Naive B cell (primary cell): ENCODE data around the gene COL23A1. TPM values are rescaled to one million over a fixed set of nuclear protein-coding genes. Genes with fewer than 3 reads are reported as not detected.
"Not testable (repeated sequence)": the region's sequence is repeated elsewhere in the genome, so short reads cannot be mapped to it uniquely, and the experiment has no call there.

ENCODE experiments used
- ATAC-seq, 2 donors: fragments of 150-1000 bp; cut with Tn5 transposase; 2 replicates each; pipeline ENCODE4 v1.10.0; 2021; ENCODE audit warnings: low read depth in 2 of 2, mild to moderate bottlenecking in 2 of 2, moderate library complexity in 2 of 2
- DNase-seq: peaks from one replicate; pipeline ENCODE4 v3.0.0; 2022
- H3K27ac Mint-ChIP-seq, 6 donors: one replicate each; pipeline ENCODE4 v1.8.0; 2020 to 2022; ENCODE audit warnings: mild to moderate bottlenecking in 6 of 6, mixed read lengths in 6 of 6, moderate library complexity in 5 of 6, inconsistent platforms in 2 of 6
- H3K27me3 Mint-ChIP-seq, 3 donors: one replicate each; pipeline ENCODE4 v1.8.0; 2021 to 2022; ENCODE audit warnings: mixed read lengths in 3 of 3, mild to moderate bottlenecking in 1 of 3
- H3K36me3 Mint-ChIP-seq, 2 donors: one replicate each; pipeline ENCODE4 v1.8.0; 2020 to 2022; ENCODE audit warnings: mixed read lengths in 2 of 2, inconsistent platforms in 1 of 2, mild to moderate bottlenecking in 1 of 2
- H3K4me1 Mint-ChIP-seq, 3 donors: one replicate each; pipeline ENCODE4 v1.8.0; 2020 to 2022; ENCODE audit warnings: mixed read lengths in 3 of 3, inconsistent platforms in 1 of 3, mild to moderate bottlenecking in 1 of 3, moderate library complexity in 1 of 3
- H3K4me3 Mint-ChIP-seq, 8 donors: one replicate each; pipeline ENCODE4 v1.8.0; 2020 to 2022; ENCODE audit warnings: mild to moderate bottlenecking in 8 of 8, mixed read lengths in 8 of 8, moderate library complexity in 8 of 8, inconsistent platforms in 2 of 8
- H3K9me3 Mint-ChIP-seq, 7 donors: one replicate each; pipeline ENCODE4 v1.8.0; 2020 to 2022; ENCODE audit warnings: mixed read lengths in 7 of 7, mild to moderate bottlenecking in 5 of 7, inconsistent platforms in 2 of 7, moderate library complexity in 1 of 7
- polyA plus RNA-seq, 6 donors: library from polyadenylated mRNA; unstranded; fragments of 300-500 nt; fragmentation: Illumina TruSeq; gene quantifications; one replicate each; pipeline ENCODE4 v1.2.3, GENCODE V29; 2021; ENCODE audit warnings: low read depth in 6 of 6

Gene COL23A1
- polyA plus RNA-seq, 6 donors from 2014 or later = 0.16 TPM; not detected in 5

- H3K27me3 Mint-ChIP-seq = peaks cover 6 to 20% (median 15%) of the 10 kb centered on the region in 3 donors
- H3K4me1 Mint-ChIP-seq = peaks cover 0 to 4% (median 0%) of the 10 kb centered on the region in 3 donors
- DNase-seq (no peak), ATAC-seq (no peak)
- no peaks in the 10 kb centered on the region for H3K36me3 Mint-ChIP-seq
- no peak overlapping the region for H3K27ac Mint-ChIP-seq
- no peaks in the 10 kb centered on the region for H3K9me3 Mint-ChIP-seq
- no peak overlapping the region for H3K4me3 Mint-ChIP-seq
Measured at GRCh38 chr5:178378527-178379484, 211.4 kb downstream of the COL23A1 start.

- Mint-ChIP-seq H3K27me3 (peaks cover 6 to 15% (median 14%) of the 10 kb centered on the region in 3 donors), H3K9me3 (no peaks in the 10 kb centered on the region), H3K4me1 (peaks cover 0 to 4% (median 0%) of the 10 kb centered on the region in 3 donors), H3K36me3 (no peaks in the 10 kb centered on the region), H3K27ac (peak overlapping the region in 1 of 6 donors; percentile 68), H3K4me3 (no peak overlapping the region)
- DNase-seq (no peak), ATAC-seq (no peak)
Measured at GRCh38 chr5:178377583-178378270, 212.5 kb downstream of the COL23A1 start.

- no peak for DNase-seq
- H3K27me3 Mint-ChIP-seq = peaks cover 10 to 19% (median 15%) of the 10 kb centered on the region in 3 donors
Measured at GRCh38 chr5:178376921-178377582, 213.1 kb downstream of the COL23A1 start.

GRCh38 chr5:178375348-178375747, 214.8 kb downstream of the COL23A1 start:
- H3K36me3 Mint-ChIP-seq = no peaks in the 10 kb centered on the region
- no peak overlapping the region for H3K27ac Mint-ChIP-seq
- H3K4me1 Mint-ChIP-seq = no peaks in the 10 kb centered on the region
- peaks cover 0 to under 1% (median 0%) of the 10 kb centered on the region in 7 donors for H3K9me3 Mint-ChIP-seq
- ATAC-seq (no peak), DNase-seq (no peak)
- H3K27me3 Mint-ChIP-seq = peaks cover 10 to 27% (median 15%) of the 10 kb centered on the region in 3 donors
- H3K4me3 Mint-ChIP-seq = no peak overlapping the region

More at GRCh38 chr5:178376921-178377582, 213.1 kb downstream of the COL23A1 start:
- peaks cover 0 to 2% (median 0%) of the 10 kb centered on the region in 3 donors for H3K4me1 Mint-ChIP-seq
- H3K27ac Mint-ChIP-seq = peak overlapping the region in 2 of 6 donors; percentile 33 to 60
- H3K9me3 Mint-ChIP-seq = no peaks in the 10 kb centered on the region
- ATAC-seq = no peak
- peak overlapping the region in 1 of 8 donors; percentile 70 for H3K4me3 Mint-ChIP-seq
- H3K36me3 Mint-ChIP-seq = no peaks in the 10 kb centered on the region

GRCh38 chr5:178373711-178374110, 216.5 kb downstream of the COL23A1 start:
- no peak overlapping the region for H3K4me3 Mint-ChIP-seq
- ATAC-seq = no peak
- H3K4me1 Mint-ChIP-seq = no peaks in the 10 kb centered on the region
- no peaks in the 10 kb centered on the region for H3K36me3 Mint-ChIP-seq
- DNase-seq = no peak
- H3K27ac Mint-ChIP-seq = no peak overlapping the region
- peaks cover 0 to 8% (median 5%) of the 10 kb centered on the region in 7 donors for H3K9me3 Mint-ChIP-seq
- H3K27me3 Mint-ChIP-seq = peaks cover 14 to 27% (median 15%) of the 10 kb centered on the region in 3 donors

DNA sequence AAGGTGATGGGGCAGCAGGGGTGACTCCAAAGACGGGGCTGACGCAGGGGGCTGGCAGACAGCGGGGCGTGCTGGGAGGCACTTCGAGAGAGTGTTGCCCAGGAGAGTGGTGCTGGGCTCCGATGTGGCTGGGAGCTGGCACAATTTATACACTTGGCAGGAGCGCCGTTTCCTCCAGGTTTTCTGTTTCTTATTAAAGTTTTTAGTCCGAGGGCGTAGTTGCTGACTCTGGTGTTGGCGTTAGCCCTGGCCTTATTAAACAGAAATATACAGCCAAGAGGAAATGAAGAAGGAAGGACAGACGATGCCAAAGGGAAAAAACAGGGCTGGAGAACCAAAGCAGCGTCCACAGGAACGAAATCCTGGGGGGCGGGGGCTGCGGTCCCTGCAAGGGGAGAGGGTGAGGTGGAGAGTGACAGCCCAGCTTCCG, 218.0 kb downstream of the COL23A1 start:
- H3K4me3 Mint-ChIP-seq = peak overlapping the region in 1 of 8 donors; percentile 51
- ATAC-seq (no peak), DNase-seq (no peak)
- H3K36me3 Mint-ChIP-seq = no peaks in the 10 kb centered on the region
- H3K9me3 Mint-ChIP-seq = peaks cover 0 to 8% (median 5%) of the 10 kb centered on the region in 7 donors
- H3K27me3 Mint-ChIP-seq = peaks cover 14 to 29% (median 15%) of the 10 kb centered on the region in 3 donors
- peak overlapping the region in 1 of 6 donors; percentile 42 for H3K27ac Mint-ChIP-seq
- H3K4me1 Mint-ChIP-seq = no peaks in the 10 kb centered on the region

GRCh38 chr5:178371362-178372111, 218.7 kb downstream of the COL23A1 start:
- Mint-ChIP-seq H3K9me3 (peaks cover 0 to 8% (median 5%) of the 10 kb centered on the region in 7 donors), H3K27ac (no peak overlapping the region), H3K4me1 (peaks cover 0 to under 1% (median 0%) of the 10 kb centered on the region in 3 donors), H3K27me3 (peaks cover 17 to 31% (median 20%) of the 10 kb centered on the region in 3 donors), H3K36me3 (no peaks in the 10 kb centered on the region), H3K4me3 (no peak overlapping the region)
- DNase-seq (no peak), ATAC-seq (no peak)

DNA sequence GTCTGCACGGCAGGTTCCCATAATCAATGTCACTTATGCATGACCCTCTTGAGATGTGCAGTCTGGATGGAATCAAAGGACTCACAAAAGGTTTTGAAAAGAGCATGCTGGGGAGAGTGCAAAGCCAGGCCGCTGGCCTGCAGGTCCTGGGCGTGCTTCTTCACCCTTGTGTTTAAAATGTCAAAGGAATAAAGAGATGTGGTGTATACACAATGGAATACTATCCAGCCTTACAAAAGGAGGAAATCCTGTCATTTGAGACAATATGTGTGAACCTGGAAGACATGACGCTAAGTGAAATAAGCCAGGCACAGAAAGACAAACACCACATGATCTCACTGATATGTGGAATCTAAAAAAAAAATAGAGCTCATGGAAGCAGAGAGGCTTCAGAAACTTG, 220.1 kb downstream of the COL23A1 start:
- peaks cover 0 to 8% (median 5%) of the 10 kb centered on the region in 7 donors for H3K9me3 Mint-ChIP-seq
- no peak for ATAC-seq
- H3K4me1 Mint-ChIP-seq = peaks cover 0 to 4% (median 0%) of the 10 kb centered on the region in 3 donors
- no peak overlapping the region for H3K4me3 Mint-ChIP-seq
- H3K27ac Mint-ChIP-seq = peak overlapping the region in 1 of 6 donors; percentile 57
- no peak for DNase-seq
- H3K27me3 Mint-ChIP-seq = peaks cover 12 to 32% (median 15%) of the 10 kb centered on the region in 3 donors
- H3K36me3 Mint-ChIP-seq = no peaks in the 10 kb centered on the region

DNA sequence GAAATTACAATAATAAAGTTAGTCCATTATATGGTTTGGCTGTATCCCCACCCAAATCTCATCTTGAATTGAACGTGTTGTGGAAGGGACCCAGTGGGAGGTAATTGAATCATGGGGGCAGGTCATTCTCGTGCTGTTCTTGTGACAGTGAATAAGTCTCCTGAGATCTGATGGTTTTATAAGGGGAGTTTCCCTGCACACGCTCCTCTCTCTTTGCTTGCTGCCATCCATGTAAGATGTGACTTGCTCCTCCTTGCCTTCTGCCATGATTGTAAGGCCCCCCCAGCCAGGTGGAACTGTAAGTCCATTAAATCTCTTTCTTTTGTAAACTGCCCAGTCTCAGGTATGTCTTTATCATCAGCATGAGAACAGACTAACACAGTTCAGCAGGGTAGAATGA, 220.7 kb downstream of the COL23A1 start:
- peaks cover 12 to 32% (median 15%) of the 10 kb centered on the region in 3 donors for H3K27me3 Mint-ChIP-seq
- H3K4me1 Mint-ChIP-seq, ATAC-seq, H3K27ac Mint-ChIP-seq, DNase-seq, H3K9me3 Mint-ChIP-seq, H3K4me3 Mint-ChIP-seq, H3K36me3 Mint-ChIP-seq: not testable (repeated sequence)

GRCh38 chr5:178368716-178369300, 221.4 kb downstream of the COL23A1 start:
- H3K9me3 Mint-ChIP-seq = peaks cover 0 to 8% (median 5%) of the 10 kb centered on the region in 7 donors
- no peak overlapping the region for H3K4me3 Mint-ChIP-seq
- DNase-seq (no peak), ATAC-seq (no peak)
- H3K27ac Mint-ChIP-seq = no peak overlapping the region
- H3K4me1 Mint-ChIP-seq = peaks cover 0 to 4% (median 0%) of the 10 kb centered on the region in 3 donors
- H3K27me3 Mint-ChIP-seq = peaks cover 15 to 37% (median 19%) of the 10 kb centered on the region in 3 donors
- no peaks in the 10 kb centered on the region for H3K36me3 Mint-ChIP-seq

- Mint-ChIP-seq H3K9me3 (peaks cover 0 to 8% (median 5%) of the 10 kb centered on the region in 7 donors), H3K36me3 (no peaks in the 10 kb centered on the region), H3K4me3 (no peak overlapping the region), H3K27ac (no peak overlapping the region), H3K27me3 (peaks cover 15 to 43% (median 22%) of the 10 kb centered on the region in 3 donors), H3K4me1 (peaks cover 0 to 4% (median 0%) of the 10 kb centered on the region in 3 donors)
- ATAC-seq (no peak), DNase-seq (no peak)
Measured at GRCh38 chr5:178368274-178368673, 221.9 kb downstream of the COL23A1 start.

GRCh38 chr5:178367736-178368120, 222.5 kb downstream of the COL23A1 start:
- no peak for DNase-seq
- Mint-ChIP-seq H3K9me3 (peaks cover 0 to 8% (median 5%) of the 10 kb centered on the region in 7 donors), H3K27me3 (peaks cover 15 to 45% (median 22%) of the 10 kb centered on the region in 3 donors), H3K27ac (no peak overlapping the region), H3K4me1 (peaks cover 0 to 4% (median 0%) of the 10 kb centered on the region in 3 donors), H3K4me3 (no peak overlapping the region), H3K36me3 (no peaks in the 10 kb centered on the region)
- no peak for ATAC-seq
